Adipocyte (in vitro differentiated cells): Measurements from ENCODE around the gene SHISA5.
"Not testable (repeated sequence)": the region's sequence is repeated elsewhere in the genome, so short reads cannot be mapped to it uniquely, and the experiment has no call there.

ENCODE experiments used
- DNase-seq: peaks from one replicate; pipeline ENCODE4 v3.0.0-alpha.2; 2015; ENCODE audit warnings: low read depth
- H3K27me3 ChIP-seq: replicated peaks from 2 replicates; pipeline ENCODE4 v1.7.0; 2013; ENCODE audit warnings: mild to moderate bottlenecking, low read length, moderate library complexity; ENCODE audit not compliant: control insufficient read depth, insufficient read depth
- H3K36me3 ChIP-seq: 2 replicates; pipeline ENCODE4 v1.7.0; 2013; ENCODE audit warnings: low read length, mild to moderate bottlenecking, moderate library complexity; ENCODE audit not compliant: control insufficient read depth, insufficient read depth, severe bottlenecking
- H3K4me1 ChIP-seq: 2 replicates; pipeline ENCODE4 v1.7.0; 2013; ENCODE audit warnings: mild to moderate bottlenecking, low read length, moderate library complexity; ENCODE audit not compliant: control insufficient read depth, insufficient read depth
- H3K4me3 ChIP-seq: 2 replicates; pipeline ENCODE4 v1.7.0; 2013; ENCODE audit warnings: mild to moderate bottlenecking, low read length, moderate library complexity
- H3K9ac ChIP-seq: 2 replicates; pipeline ENCODE4 v1.7.0; 2013; ENCODE audit warnings: mild to moderate bottlenecking, low read length, moderate library complexity
- H3K9me3 ChIP-seq: 2 replicates; pipeline ENCODE4 v1.7.0; 2013; ENCODE audit warnings: mild to moderate bottlenecking, low read length, moderate library complexity; ENCODE audit not compliant: control insufficient read depth

Gene SHISA5, protein sequence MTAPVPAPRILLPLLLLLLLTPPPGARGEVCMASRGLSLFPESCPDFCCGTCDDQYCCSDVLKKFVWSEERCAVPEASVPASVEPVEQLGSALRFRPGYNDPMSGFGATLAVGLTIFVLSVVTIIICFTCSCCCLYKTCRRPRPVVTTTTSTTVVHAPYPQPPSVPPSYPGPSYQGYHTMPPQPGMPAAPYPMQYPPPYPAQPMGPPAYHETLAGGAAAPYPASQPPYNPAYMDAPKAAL

DNA sequence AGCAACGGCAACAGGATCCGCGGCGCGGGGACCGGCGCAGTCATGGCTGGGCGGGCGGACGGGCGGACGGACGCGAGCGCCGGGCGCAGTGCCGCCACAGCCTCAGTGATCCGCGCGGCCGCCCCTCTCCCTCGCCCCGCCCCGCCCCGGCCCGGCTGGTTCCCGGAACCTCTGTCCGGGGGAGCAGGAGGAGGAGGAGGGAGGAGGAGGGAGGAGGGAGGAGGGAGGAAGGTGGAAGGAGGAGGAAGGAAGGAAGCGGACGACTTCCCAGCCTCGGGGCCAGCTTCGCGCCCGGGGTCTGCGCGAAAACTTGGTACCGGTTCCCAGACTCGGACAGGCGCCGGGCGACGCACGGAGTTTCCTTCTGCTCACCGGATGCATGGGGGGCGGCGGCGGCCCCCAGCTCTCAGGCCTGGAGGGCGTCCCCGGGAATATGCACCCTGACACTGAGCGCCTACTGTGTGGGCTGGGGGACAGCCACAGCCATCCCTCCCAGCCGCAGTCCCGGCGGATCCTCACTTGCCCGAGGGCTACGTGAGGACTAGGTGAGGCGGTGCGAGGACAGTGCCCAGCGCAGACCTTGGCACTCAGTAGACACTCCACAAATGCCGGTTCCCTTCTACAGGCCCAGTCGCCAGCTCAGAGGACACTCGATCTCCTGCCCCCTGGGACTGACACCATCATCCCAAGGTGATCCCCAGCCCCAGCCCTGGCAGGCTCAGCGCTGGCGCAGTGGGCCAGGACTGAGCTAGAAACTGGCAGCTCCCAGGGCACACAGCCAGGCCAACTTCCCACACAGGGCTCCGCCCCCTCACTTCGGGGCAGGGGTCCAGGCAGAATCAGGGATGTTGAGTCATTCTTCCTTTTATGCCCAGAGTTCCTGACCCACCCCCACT lies at the start of gene SHISA5:
Gene SHISA5 (minus strand): TSS at position 124 of the 896 bp plus-strand sequence. CDS start 80 bp downstream, at position 44.
- H3K4me3 ChIP-seq, result peak within 1 kb of the TSS; percentile 87
- H3K4me1 ChIP-seq, result peaks cover 12% of the 10 kb centered on the region
- peak; percentile 88 for DNase-seq
- H3K27me3 ChIP-seq, result no peaks in the 10 kb centered on the region
- H3K9me3 ChIP-seq, result no peaks in the 10 kb centered on the region
- H3K36me3 ChIP-seq, result no peaks in the 10 kb centered on the region
- peak within 1 kb of the TSS; percentile 94 for H3K9ac ChIP-seq

DNA sequence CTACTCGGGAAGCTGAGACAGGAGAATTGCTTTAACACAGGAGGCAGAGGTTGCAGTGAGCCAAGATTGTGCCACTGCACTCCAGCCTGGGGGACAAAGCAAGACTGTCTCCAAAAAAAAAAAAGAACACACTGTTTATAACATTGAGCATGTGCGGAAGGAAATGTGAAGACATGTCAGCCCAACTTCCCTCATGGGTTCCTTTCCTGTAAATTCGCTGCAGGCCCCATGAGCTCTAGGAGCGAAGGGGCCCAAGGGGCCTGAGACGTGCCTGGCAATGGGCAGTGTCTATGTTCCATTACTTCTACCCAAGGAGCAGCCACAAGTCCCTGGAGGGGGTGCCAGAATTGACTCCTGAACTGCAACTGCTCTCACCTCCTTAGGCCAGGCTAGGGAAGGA lies 49.4 kb upstream of the SHISA5 start:
- Histone ChIP-seq H3K27me3 (no peaks in the 10 kb centered on the region), H3K36me3 (no peaks in the 10 kb centered on the region)

GRCh38 chr3:48552111-48552951 lies 48.4 kb upstream of the SHISA5 start:
- Histone ChIP-seq H3K4me1 (peaks cover 4% of the 10 kb centered on the region), H3K9ac (no peak overlapping the region), H3K4me3 (no peak overlapping the region), H3K36me3 (no peaks in the 10 kb centered on the region), H3K27me3 (no peaks in the 10 kb centered on the region), H3K9me3 (no peaks in the 10 kb centered on the region)
- no peak for DNase-seq

More for the DNA sequence above, 49.4 kb upstream of the SHISA5 start:
- no peak for DNase-seq
- no peaks in the 10 kb centered on the region for H3K9me3 ChIP-seq
- H3K4me3 ChIP-seq, result no peak overlapping the region
- H3K9ac ChIP-seq, result no peak overlapping the region
- H3K4me1 ChIP-seq, result peaks cover 8% of the 10 kb centered on the region

GRCh38 chr3:48551651-48552050 lies 47.7 kb upstream of the SHISA5 start:
- H3K4me3 ChIP-seq, H3K27me3 ChIP-seq, H3K9ac ChIP-seq, DNase-seq, H3K4me1 ChIP-seq, H3K9me3 ChIP-seq, H3K36me3 ChIP-seq: not testable (repeated sequence)

GRCh38 chr3:48548729-48549705 lies 45.0 kb upstream of the SHISA5 start:
- DNase-seq, result peak; percentile 91
- no peaks in the 10 kb centered on the region for H3K36me3 ChIP-seq
- H3K27me3 ChIP-seq, result no peaks in the 10 kb centered on the region
- no peaks in the 10 kb centered on the region for H3K9me3 ChIP-seq
- no peak overlapping the region for H3K4me3 ChIP-seq
- H3K4me1 ChIP-seq, result no peaks in the 10 kb centered on the region
- H3K9ac ChIP-seq, result no peak overlapping the region

DNA sequence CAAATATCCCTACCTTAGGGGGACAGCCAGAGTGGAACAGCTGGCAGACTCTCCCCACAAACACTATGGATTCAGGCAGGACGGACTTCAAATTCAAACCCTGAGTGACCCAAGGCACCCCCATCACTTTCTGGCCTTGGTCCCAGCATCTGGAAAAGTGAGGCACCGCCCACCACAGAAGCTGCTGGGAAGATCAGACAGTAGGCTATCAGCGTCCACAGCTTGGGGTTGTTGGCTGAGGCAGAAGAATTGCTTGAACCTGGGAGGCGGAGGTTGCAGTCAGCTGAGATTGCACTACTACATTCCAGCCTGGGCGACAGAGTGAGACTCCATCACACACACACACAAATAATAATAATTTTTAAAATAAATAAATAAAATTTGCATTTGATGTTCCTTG lies 44.2 kb upstream of the SHISA5 start:
- Histone ChIP-seq H3K4me1 (no peaks in the 10 kb centered on the region), H3K27me3 (no peaks in the 10 kb centered on the region), H3K36me3 (no peaks in the 10 kb centered on the region), H3K9ac (no peak overlapping the region), H3K4me3 (no peak overlapping the region), H3K9me3 (no peaks in the 10 kb centered on the region)
- no peak for DNase-seq

DNA sequence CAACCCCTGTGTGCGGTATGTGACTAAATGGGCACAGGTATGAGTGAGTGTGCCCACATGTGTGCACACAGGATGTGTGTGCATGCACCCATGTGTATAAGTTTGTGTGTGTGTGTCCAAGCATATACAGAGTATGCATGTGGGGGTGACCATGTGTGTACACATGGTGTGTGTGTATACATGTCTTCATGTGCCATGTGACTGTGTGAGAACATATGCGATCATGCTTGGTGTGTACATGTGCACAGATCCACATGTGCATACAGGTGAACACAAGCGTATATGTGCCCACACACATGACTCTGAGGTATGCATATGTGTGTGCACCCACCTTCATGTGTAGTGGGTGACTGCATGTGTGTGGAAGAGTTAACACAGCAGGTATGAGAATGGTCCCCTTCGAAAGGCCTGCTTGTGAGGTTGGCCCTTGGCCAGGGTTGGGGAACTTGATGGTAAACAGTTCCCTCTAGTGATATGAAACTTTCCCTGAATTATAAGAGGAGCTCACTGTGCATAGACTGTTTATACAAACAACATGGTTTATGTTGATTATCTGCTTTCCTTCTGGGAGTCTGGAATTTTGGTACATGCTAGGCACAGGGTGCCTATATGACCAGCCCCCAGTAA lies 42.3 kb upstream of the SHISA5 start:
- Histone ChIP-seq H3K4me1 (no peaks in the 10 kb centered on the region), H3K9me3 (no peaks in the 10 kb centered on the region), H3K4me3 (no peak overlapping the region), H3K36me3 (no peaks in the 10 kb centered on the region), H3K9ac (no peak overlapping the region), H3K27me3 (no peaks in the 10 kb centered on the region)
- no peak for DNase-seq

DNA sequence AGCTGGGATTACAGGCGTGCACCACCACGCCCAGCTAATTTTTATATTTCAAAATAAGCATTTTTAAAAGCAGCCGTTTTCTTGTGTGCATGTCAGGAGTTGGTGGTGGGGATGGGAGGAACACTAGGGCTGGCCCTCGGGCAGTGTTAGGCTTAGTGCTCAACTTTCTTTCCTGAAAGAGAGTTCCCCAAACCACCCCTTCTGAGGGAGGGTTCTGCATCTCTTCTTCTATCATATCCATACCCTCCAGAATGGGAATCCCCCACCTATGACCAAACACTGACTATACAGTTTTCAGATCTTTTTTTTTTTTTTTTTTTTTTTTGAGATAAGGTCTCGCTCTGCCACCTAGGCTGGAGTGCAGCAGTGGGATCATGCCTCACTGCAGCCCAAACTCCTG lies 40.2 kb upstream of the SHISA5 start:
- Histone ChIP-seq H3K4me3 (no peak overlapping the region), H3K9ac (no peak overlapping the region), H3K4me1 (no peaks in the 10 kb centered on the region), H3K27me3 (no peaks in the 10 kb centered on the region), H3K9me3 (no peaks in the 10 kb centered on the region), H3K36me3 (no peaks in the 10 kb centered on the region)
- no peak for DNase-seq

GRCh38 chr3:48543271-48543866 lies 39.4 kb upstream of the SHISA5 start:
- no peak for DNase-seq
- Histone ChIP-seq H3K4me1 (no peaks in the 10 kb centered on the region), H3K4me3 (no peak overlapping the region), H3K9ac (no peak overlapping the region), H3K9me3 (no peaks in the 10 kb centered on the region), H3K36me3 (no peaks in the 10 kb centered on the region), H3K27me3 (no peaks in the 10 kb centered on the region)

DNA sequence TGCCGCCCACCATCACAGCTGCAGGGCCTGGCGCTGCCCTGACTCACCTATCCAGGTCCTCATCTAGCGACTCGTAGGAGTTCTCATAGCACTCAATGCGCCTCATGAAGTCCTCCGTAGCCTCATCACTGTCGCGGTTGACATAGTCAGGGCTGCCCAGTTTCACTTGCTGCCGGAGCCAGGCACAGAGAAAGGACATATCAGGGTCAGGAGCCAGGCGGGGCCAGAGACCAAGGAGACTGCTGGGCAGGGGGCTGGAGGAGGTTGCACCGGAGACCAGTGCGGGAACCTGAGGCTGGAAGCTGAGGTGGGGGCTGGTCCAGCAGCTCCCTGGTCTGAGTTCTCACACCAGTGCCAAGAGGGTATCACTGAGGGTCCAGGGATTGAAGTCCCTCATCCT lies 34.5 kb upstream of the SHISA5 start:
- Histone ChIP-seq H3K4me3 (no peak overlapping the region), H3K36me3 (peaks cover 4% of the 10 kb centered on the region)
- DNase-seq, result no peak

More for the DNA sequence above, 34.5 kb upstream of the SHISA5 start:
- Histone ChIP-seq H3K27me3 (no peaks in the 10 kb centered on the region), H3K9me3 (no peaks in the 10 kb centered on the region), H3K4me1 (no peaks in the 10 kb centered on the region), H3K9ac (no peak overlapping the region)
